HG03354 (cell line): ENCODE results near the gene GINS2.

Experiments used
- ATAC-seq: cut with Tn5 transposase; IDR thresholded peaks from one replicate; pipeline ENCODE4 v1.9.1; 2021; ENCODE audit warnings: mild to moderate bottlenecking; ENCODE audit not compliant: unreplicated experiment, poor library complexity, severe bottlenecking

GINS2 gene

GRCh38 chr16:85688586-85689284, at the start of gene GINS2:
GINS2 (minus strand) TSS chr16:85688954; CDS start chr16:85688898, 56 bp downstream.
- peak; percentile 94 for ATAC-seq

GRCh38 chr16:85736921-85737320, 48.2 kb upstream of the GINS2 start:
- no peak for ATAC-seq

- ATAC-seq, result peak; percentile 4
These were observed 47.2 kb upstream of the GINS2 start for GRCh38 chr16:85735946-85736345.

GRCh38 chr16:85735225-85735635, 46.5 kb upstream of the GINS2 start:
- peak; percentile 85 for ATAC-seq

- ATAC-seq, result no peak
These were observed 45.7 kb upstream of the GINS2 start for GRCh38 chr16:85734311-85735017.

GRCh38 chr16:85733839-85734170, 45.1 kb upstream of the GINS2 start:
- ATAC-seq, result no peak

GRCh38 chr16:85733155-85733838, 44.5 kb upstream of the GINS2 start:
- ATAC-seq, result no peak

- ATAC-seq, result no peak
These were observed 42.4 kb upstream of the GINS2 start for GRCh38 chr16:85731179-85731578.

GRCh38 chr16:85730186-85730465, 41.4 kb upstream of the GINS2 start:
- ATAC-seq, result no peak

GRCh38 chr16:85729452-85730185, 40.9 kb upstream of the GINS2 start:
- no peak for ATAC-seq

GRCh38 chr16:85728879-85729278, 40.1 kb upstream of the GINS2 start:
- no peak for ATAC-seq

GRCh38 chr16:85724936-85725335, 36.2 kb upstream of the GINS2 start:
- ATAC-seq, result no peak

- ATAC-seq, result no peak
These were observed 35.5 kb upstream of the GINS2 start for GRCh38 chr16:85724126-85724879.

GRCh38 chr16:85722128-85722893, 33.6 kb upstream of the GINS2 start:
- no peak for ATAC-seq

- no peak for ATAC-seq
These were observed 31.5 kb upstream of the GINS2 start for GRCh38 chr16:85720302-85720637.

GRCh38 chr16:85719605-85720301, 31.0 kb upstream of the GINS2 start:
- no peak for ATAC-seq

- no peak for ATAC-seq
These were observed 29.9 kb upstream of the GINS2 start for GRCh38 chr16:85718682-85719081.

- no peak for ATAC-seq
These were observed 29.4 kb upstream of the GINS2 start for GRCh38 chr16:85718153-85718477.
